HEK293T (cell line): ENCODE measurements around the gene RYR3.

Experiments
- CTCF ChIA-PET: fragments of 350-600 bp; formaldehyde crosslinking; extraction: SDS; loops from one replicate; lab custom pipeline; 2021; ENCODE audit warnings: antibody characterized with exemption, inconsistent platforms; lab: Yijun Ruan, JAX
- POLR2A ChIA-PET: fragments of 350-600 bp; formaldehyde crosslinking; extraction: SDS; loops from one replicate; lab custom pipeline; 2020; ENCODE audit warnings: antibody characterized with exemption, inconsistent platforms; lab: Yijun Ruan, JAX
- DNase-seq: peaks from one replicate; pipeline ENCODE4 v3.0.0; 2012; ENCODE audit warnings: mixed read lengths; ENCODE audit errors: extremely low spot score
- ARNT ChIP-seq: fragments of 450-650 bp; IDR thresholded peaks from 2 replicates; pipeline ENCODE4 v1.6.1; 2017; ENCODE audit warnings: mild to moderate bottlenecking
- BHLHE40 ChIP-seq: fragments of 450-650 bp; IDR thresholded peaks from 2 replicates; pipeline ENCODE4 v1.6.1; 2016; ENCODE audit warnings: mild to moderate bottlenecking, moderate library complexity, borderline replicate concordance
- CTBP1 ChIP-seq: fragments of 450-650 bp; IDR thresholded peaks from 2 replicates; pipeline ENCODE4 v1.6.1; 2016; ENCODE audit warnings: borderline replicate concordance
- ELF4 ChIP-seq: fragments of 450-650 bp; IDR thresholded peaks from 2 replicates; pipeline ENCODE4 v1.6.1; 2017; ENCODE audit warnings: antibody characterized with exemption
- FOXA1 ChIP-seq: fragments of 450-650 bp; IDR thresholded peaks from 2 replicates; pipeline ENCODE4 v1.6.1; 2016; ENCODE audit warnings: mild to moderate bottlenecking
- FOXK2 ChIP-seq: fragments of 450-650 bp; IDR thresholded peaks from 2 replicates; pipeline ENCODE4 v1.6.1; 2016; ENCODE audit warnings: mild to moderate bottlenecking
- FOXM1 ChIP-seq: fragments of 450-650 bp; IDR thresholded peaks from 2 replicates; pipeline ENCODE4 v1.6.1; 2017; ENCODE audit warnings: mild to moderate bottlenecking, borderline replicate concordance
- HDGF ChIP-seq: fragments of 450-650 bp; IDR thresholded peaks from 2 replicates; pipeline ENCODE4 v1.6.1; 2017; ENCODE audit warnings: antibody characterized with exemption, borderline replicate concordance
- L3MBTL2 ChIP-seq: fragments of 450-650 bp; conservative IDR thresholded peaks from 2 replicates; pipeline ENCODE4 v1.6.1; 2016; ENCODE audit warnings: mild to moderate bottlenecking
- LEF1 ChIP-seq: fragments of 450-650 bp; IDR thresholded peaks from 2 replicates; pipeline ENCODE4 v1.6.1; 2017; ENCODE audit warnings: mild to moderate bottlenecking, borderline replicate concordance
- NFRKB ChIP-seq: fragments of 450-650 bp; IDR thresholded peaks from 2 replicates; pipeline ENCODE4 v1.6.1; 2016; ENCODE audit warnings: mild to moderate bottlenecking, moderate library complexity
- PKNOX1 ChIP-seq: fragments of 450-650 bp; IDR thresholded peaks from 2 replicates; pipeline ENCODE4 v1.6.1; 2016
- SP1 ChIP-seq: fragments of 450-650 bp; IDR thresholded peaks from 2 replicates; pipeline ENCODE4 v1.6.1; 2017
- SUZ12 ChIP-seq: fragments of 450-650 bp; IDR thresholded peaks from 2 replicates; pipeline ENCODE4 v1.6.1; 2016; ENCODE audit warnings: mild to moderate bottlenecking
- TARDBP ChIP-seq: fragments of 450-650 bp; IDR thresholded peaks from 2 replicates; pipeline ENCODE4 v1.6.1; 2016
- ZNF384 ChIP-seq: fragments of 450-650 bp; IDR thresholded peaks from 2 replicates; pipeline ENCODE4 v1.6.1; 2016

RYR3 gene

GRCh38 chr15:33296856-33297255, 13.9 kb upstream of the RYR3 start:
- DNase-seq = no peak
- POLR2A ChIA-PET = no interaction called here
- TF ChIP-seq ZNF384 (no peak), SP1 (no peak), LEF1 (no peak), ELF4 (no peak), CTBP1 (no peak), FOXA1 (no peak), L3MBTL2 (no peak), FOXM1 (no peak), HDGF (no peak), PKNOX1 (no peak), FOXK2 (no peak), BHLHE40 (no peak), ARNT (no peak), SUZ12 (no peak)
- CTCF ChIA-PET = interaction anchor here (1.1 kb wide), 1 partner anchor 404 kb away, joined by 3 read pairs; no protein-coding TSS in a partner anchor

- POLR2A ChIA-PET = no interaction called here
- CTCF ChIA-PET = no interaction called here
- no peak for DNase-seq
- TF ChIP-seq ARNT (no peak), SUZ12 (no peak), ZNF384 (no peak), L3MBTL2 (no peak), NFRKB (no peak), CTBP1 (no peak), ELF4 (no peak), PKNOX1 (no peak), BHLHE40 (no peak), FOXM1 (no peak), FOXK2 (no peak), SP1 (no peak), FOXA1 (no peak), TARDBP (no peak), HDGF (no peak), LEF1 (no peak)
Observed at GRCh38 chr15:33298631-33299030, 12.1 kb upstream of the RYR3 start.

GRCh38 chr15:33304924-33305323, 5.8 kb upstream of the RYR3 start:
- no peak for DNase-seq
- ChIA-PET CTCF (no interaction called here), POLR2A (no interaction called here)
- TF ChIP-seq HDGF = no peak
- TF ChIP-seq CTBP1 = no peak
- no peak for TF ChIP-seq LEF1
- TF ChIP-seq FOXK2 = no peak
- no peak for TF ChIP-seq FOXM1
- no peak for TF ChIP-seq ARNT
- TF ChIP-seq NFRKB = no peak

GRCh38 chr15:33309602-33310276, 1.0 kb upstream of the RYR3 start:
- ChIA-PET POLR2A (no interaction called here), CTCF (interaction anchor here (0.8 to 1.5 kb wide), 3 partner anchors 276 to 391 kb away, joined by 3 to 6 read pairs (median 5); no protein-coding TSS in a partner anchor)
- DNase-seq = peak; percentile 13
- TF ChIP-seq SUZ12 = no peak
- TF ChIP-seq L3MBTL2 = no peak
- no peak for TF ChIP-seq FOXA1

- ChIA-PET CTCF (no interaction called here), POLR2A (no interaction called here)
- no peak for DNase-seq
- TF ChIP-seq PKNOX1 = no peak
Observed at GRCh38 chr15:33311312-33311971, 675 bp downstream of the RYR3 start.

- ChIA-PET POLR2A (no interaction called here), CTCF (interaction anchor here (0.6 kb wide), 1 partner anchor 79 kb away, joined by 4 read pairs; no protein-coding TSS in a partner anchor)
- TF ChIP-seq SUZ12 (no peak), CTBP1 (no peak), BHLHE40 (no peak), ARNT (no peak), HDGF (no peak), PKNOX1 (no peak), ZNF384 (no peak), FOXM1 (no peak), FOXK2 (no peak), L3MBTL2 (no peak), SP1 (no peak), LEF1 (no peak)
- DNase-seq = no peak
Observed at GRCh38 chr15:33313491-33313890, 2.7 kb downstream of the RYR3 start.
